Ishikawa (cell line): ENCODE results near the gene TRABD.

ENCODE experiments used
- FOXM1 ChIP-seq: IDR thresholded peaks from 2 replicates; pipeline ENCODE4 v1.6.1; 2012; ENCODE audit warnings: low read depth, borderline replicate concordance
- TAF1 ChIP-seq: IDR thresholded peaks from 2 replicates; pipeline ENCODE4 v1.6.1; 2012; ENCODE audit warnings: low read depth, mild to moderate bottlenecking

DNA sequence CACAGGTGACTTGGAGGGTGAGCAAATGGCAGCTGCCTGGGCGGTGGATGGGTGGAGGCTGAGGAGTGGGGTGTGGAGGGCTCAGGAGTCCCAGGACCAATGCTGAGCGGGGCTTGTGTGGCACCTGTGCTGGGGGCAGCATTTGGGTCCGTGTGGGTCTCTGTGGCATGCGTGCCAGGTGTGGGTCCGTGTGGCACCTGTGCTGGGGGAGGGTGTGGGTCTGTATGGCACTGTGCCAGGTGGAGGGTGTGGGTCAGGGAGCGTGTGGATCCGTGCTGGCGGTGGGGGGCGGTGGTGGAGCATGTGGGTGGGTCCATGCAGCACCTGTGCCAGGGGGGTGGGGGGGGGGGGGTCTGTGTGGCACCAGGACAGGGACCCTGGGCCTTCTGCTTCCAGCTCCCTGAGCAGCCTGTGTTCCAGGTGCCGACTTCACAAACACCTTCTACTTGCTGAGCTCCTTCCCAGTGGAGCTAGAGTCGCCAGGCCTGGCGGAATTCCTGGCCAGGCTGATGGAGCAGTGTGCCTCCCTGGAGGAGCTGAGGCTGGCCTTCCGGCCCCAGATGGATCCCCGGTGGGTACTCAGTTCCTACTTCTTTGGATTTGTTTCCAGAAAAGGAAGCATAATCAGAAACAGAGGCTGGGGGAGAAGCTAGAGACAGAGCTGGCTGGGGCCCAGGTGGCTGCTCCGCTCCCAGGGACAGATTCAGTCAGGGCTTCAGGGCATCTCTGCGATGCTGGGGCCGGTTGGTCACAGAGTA is 29.8 kb downstream of the TRABD start:
- TF ChIP-seq TAF1 (no peak), FOXM1 (no peak)
